ENCODE data around the gene MAST4.
"Not testable (repeated sequence)": the region's sequence is repeated elsewhere in the genome, so short reads cannot be mapped to it uniquely, and the experiment has no call there.

The MAST4 gene

GRCh38 chr5:66805514-66806430 is 209.6 kb downstream of the MAST4 start:
- DNase-seq (ENCODE audit: low read depth in 3 of 3, low spot score in 1 of 3): no peak

GRCh38 chr5:66807743-66808142 is 211.6 kb downstream of the MAST4 start:
- no peak for DNase-seq (ENCODE audit: low read depth in 3 of 3, low spot score in 1 of 3)

GRCh38 chr5:66808663-66809062 is 212.5 kb downstream of the MAST4 start:
- DNase-seq (ENCODE audit: low read depth in 3 of 3, low spot score in 1 of 3): no peak

GRCh38 chr5:66810151-66810550 is 214.0 kb downstream of the MAST4 start:
- no peak for DNase-seq (ENCODE audit: low read depth in 3 of 3, low spot score in 1 of 3)

GRCh38 chr5:66810848-66811261 is 214.7 kb downstream of the MAST4 start:
- no peak for DNase-seq (ENCODE audit: low read depth in 3 of 3, low spot score in 1 of 3)

- DNase-seq (ENCODE audit: low read depth in 3 of 3, low spot score in 1 of 3): no peak
Observed at GRCh38 chr5:66812291-66812690, 216.1 kb downstream of the MAST4 start.

- no peak for DNase-seq (ENCODE audit: low read depth in 3 of 3, low spot score in 1 of 3)
Observed at GRCh38 chr5:66813306-66813705, 217.1 kb downstream of the MAST4 start.

- no peak for DNase-seq (ENCODE audit: low read depth in 3 of 3, low spot score in 1 of 3)
Observed at GRCh38 chr5:66814146-66814991, 218.2 kb downstream of the MAST4 start.

GRCh38 chr5:66818304-66818934 is 222.2 kb downstream of the MAST4 start:
- no peak for DNase-seq (ENCODE audit: low read depth in 3 of 3, low spot score in 1 of 3)

- no peak for DNase-seq (ENCODE audit: low read depth in 3 of 3, low spot score in 1 of 3)
Observed at GRCh38 chr5:66818935-66819328, 222.7 kb downstream of the MAST4 start.

GRCh38 chr5:66820630-66821207 is 224.5 kb downstream of the MAST4 start:
- no peak for DNase-seq (ENCODE audit: low read depth in 3 of 3, low spot score in 1 of 3)

- DNase-seq (ENCODE audit: low read depth in 3 of 3, low spot score in 1 of 3): no peak
Observed at GRCh38 chr5:66821688-66822429, 225.7 kb downstream of the MAST4 start.

GRCh38 chr5:66822906-66823305 is 226.7 kb downstream of the MAST4 start:
- DNase-seq (ENCODE audit: low read depth in 3 of 3, low spot score in 1 of 3): not testable (repeated sequence)

- DNase-seq (ENCODE audit: low read depth in 3 of 3, low spot score in 1 of 3): no peak
Observed at GRCh38 chr5:66824476-66824875, 228.3 kb downstream of the MAST4 start.

- no peak for DNase-seq (ENCODE audit: low read depth in 3 of 3, low spot score in 1 of 3)
Observed at GRCh38 chr5:66826263-66826662, 230.1 kb downstream of the MAST4 start.

- DNase-seq (ENCODE audit: low read depth in 3 of 3, low spot score in 1 of 3): no peak
Observed at GRCh38 chr5:66826696-66827095, 230.5 kb downstream of the MAST4 start.

- no peak for DNase-seq (ENCODE audit: low read depth in 3 of 3, low spot score in 1 of 3)
Observed at GRCh38 chr5:66828046-66828547, 231.9 kb downstream of the MAST4 start.

GRCh38 chr5:66828548-66829357 is 232.6 kb downstream of the MAST4 start:
- peak; percentile 15 to 33 (median 27) for DNase-seq (ENCODE audit: low read depth in 3 of 3, low spot score in 1 of 3)

GRCh38 chr5:66829358-66829674 is 233.1 kb downstream of the MAST4 start:
- no peak for DNase-seq (ENCODE audit: low read depth in 3 of 3, low spot score in 1 of 3)

GRCh38 chr5:66829826-66830225 is 233.6 kb downstream of the MAST4 start:
- DNase-seq (ENCODE audit: low read depth in 3 of 3, low spot score in 1 of 3): no peak
